22Rv1 (cell line): ENCODE measurements around the gene AP3S2.
A peak's percentile ranks its signal among the peaks of the same experiment; 100 is the strongest.

Experiments
- H3K27ac ChIP-seq: fragments of 450-650 bp; 2 replicates; pipeline ENCODE4 v1.5.1; 2017
- ZFX ChIP-seq: fragments of 450-650 bp; IDR thresholded peaks from 2 replicates; pipeline ENCODE4 v1.6.1; 2017; ENCODE audit warnings: antibody characterized with exemption, borderline replicate concordance
- TF ChIP-seq, protein P1 (sequence below): fragments of 450-650 bp; IDR thresholded peaks from 2 replicates; pipeline ENCODE4 v1.5.1; 2017; ENCODE audit warnings: mild to moderate bottlenecking

AP3S2 gene

DNA sequence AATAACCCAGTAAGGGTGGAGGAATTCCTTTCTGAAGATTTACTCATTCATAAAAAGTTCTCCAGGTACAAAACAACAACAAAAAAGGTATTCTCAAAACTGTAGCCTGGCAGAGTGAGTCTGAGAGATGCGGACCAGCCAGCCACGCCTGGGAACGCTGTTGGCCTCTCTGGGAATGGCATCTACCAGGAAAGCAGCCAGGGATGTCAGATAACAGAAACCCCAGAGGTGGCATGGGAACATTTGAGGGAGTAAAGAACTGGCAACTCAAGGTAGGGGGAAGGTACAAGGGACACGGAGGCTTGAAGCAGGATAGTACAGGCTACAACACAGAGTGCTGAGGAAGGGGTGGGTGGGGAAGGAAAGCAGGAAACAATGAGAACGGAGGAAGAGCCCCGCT is 7.1 kb upstream of the AP3S2 start:
- TF ChIP-seq, protein P1, sequence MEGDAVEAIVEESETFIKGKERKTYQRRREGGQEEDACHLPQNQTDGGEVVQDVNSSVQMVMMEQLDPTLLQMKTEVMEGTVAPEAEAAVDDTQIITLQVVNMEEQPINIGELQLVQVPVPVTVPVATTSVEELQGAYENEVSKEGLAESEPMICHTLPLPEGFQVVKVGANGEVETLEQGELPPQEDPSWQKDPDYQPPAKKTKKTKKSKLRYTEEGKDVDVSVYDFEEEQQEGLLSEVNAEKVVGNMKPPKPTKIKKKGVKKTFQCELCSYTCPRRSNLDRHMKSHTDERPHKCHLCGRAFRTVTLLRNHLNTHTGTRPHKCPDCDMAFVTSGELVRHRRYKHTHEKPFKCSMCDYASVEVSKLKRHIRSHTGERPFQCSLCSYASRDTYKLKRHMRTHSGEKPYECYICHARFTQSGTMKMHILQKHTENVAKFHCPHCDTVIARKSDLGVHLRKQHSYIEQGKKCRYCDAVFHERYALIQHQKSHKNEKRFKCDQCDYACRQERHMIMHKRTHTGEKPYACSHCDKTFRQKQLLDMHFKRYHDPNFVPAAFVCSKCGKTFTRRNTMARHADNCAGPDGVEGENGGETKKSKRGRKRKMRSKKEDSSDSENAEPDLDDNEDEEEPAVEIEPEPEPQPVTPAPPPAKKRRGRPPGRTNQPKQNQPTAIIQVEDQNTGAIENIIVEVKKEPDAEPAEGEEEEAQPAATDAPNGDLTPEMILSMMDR, result no peak
- TF ChIP-seq ZFX, result no peak
- no peak overlapping the region for H3K27ac ChIP-seq

DNA sequence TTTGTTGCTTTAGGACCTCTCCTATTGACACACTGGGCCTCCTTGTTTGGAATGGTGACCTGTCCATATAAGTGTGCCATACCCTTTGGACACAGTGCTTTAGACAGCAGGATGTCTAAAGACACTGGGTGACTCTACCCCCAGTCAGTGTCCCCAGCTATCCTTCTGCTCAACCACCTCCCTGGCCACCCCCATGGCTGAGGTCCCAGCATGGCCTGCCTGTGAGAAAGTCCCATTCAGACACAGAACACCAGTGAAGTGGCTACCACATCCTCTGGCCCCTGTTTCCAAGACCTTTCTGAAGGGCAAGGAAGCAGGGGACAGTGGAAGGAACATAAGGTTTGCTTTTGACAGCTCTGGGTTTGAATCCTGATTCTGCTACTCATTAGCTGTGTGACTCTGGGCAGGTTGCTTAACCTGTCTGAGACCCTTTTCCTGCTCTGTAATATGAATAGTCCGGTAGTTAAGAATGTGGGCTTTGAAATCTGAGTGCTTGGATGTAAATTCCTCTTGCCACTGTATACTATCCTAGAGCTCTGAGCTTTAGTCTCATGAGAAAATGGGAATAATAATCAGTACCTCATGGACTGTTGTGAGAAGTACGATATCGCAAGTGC is 6.3 kb upstream of the AP3S2 start:
- no peak for TF ChIP-seq ZFX
- TF ChIP-seq, protein P1, result no peak
- H3K27ac ChIP-seq, result no peak overlapping the region

DNA sequence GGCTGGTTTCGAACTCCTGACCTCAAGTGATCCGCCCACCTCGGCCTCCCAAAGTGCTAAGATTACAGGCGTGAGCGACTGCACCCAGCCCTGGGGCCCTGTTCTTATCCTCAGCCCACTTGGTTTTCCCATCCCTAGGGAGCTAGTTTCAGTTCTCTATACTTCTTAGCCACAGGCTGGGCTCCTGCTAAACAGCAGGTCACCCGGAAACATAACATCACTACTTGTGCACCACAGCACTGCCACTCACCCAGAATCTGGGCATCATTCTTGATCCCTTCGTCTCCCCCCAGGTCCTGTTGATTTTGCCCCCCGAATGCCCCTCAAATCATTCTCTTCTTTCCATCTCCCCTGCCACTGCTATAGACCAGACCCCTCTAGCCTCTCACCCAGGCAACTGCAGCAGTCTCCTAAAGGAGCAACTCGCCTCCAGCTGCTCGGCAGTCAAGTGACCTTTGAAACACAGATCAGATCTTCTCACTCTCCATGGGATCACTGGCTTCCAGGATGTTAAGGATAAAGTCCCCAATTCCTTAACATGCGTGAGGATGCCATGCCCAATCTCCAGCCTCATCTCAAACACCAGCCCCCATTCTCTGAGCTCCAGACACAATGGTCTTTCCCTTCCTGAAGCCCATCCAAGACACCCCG is 5.6 kb upstream of the AP3S2 start:
- H3K27ac ChIP-seq, result no peak overlapping the region
- TF ChIP-seq ZFX, result no peak
- TF ChIP-seq, protein P1, result no peak

DNA sequence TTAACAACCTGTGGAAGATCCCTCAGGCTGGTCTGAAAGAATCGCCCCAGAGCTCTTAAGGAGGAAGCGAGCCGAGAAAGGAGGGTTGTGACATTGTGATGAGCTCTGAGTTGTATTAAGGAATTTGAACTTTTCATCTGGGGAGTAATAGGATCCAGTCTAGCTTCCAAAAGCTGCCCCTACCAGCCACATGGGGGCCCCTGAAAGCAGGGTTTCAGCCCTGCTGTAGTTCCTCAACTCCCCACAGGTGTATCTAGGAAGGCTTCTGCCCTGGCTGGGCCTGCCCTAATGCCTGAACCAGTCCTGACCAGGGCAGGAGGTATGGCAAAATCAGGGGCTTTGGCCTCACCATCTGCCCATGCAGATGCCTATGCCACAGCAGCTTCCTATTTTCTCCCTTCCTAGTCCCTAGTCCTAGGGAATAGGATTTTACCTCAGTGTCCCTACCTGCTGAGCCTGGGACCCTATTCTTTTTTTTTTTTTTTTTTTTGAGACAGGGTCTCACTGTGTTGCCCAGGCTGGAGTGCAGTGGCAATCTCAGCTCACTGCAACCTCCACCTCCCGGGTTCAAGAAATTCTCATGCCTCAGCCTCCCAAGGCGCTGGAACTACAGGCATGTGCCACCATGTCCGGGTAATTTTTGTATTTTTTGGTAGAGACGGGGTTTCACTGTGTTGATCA is 5.0 kb upstream of the AP3S2 start:
- TF ChIP-seq ZFX, result no peak
- TF ChIP-seq, protein P1, result peak; percentile 15; the same call in 1 of the 2 replicates
- no peak overlapping the region for H3K27ac ChIP-seq

DNA sequence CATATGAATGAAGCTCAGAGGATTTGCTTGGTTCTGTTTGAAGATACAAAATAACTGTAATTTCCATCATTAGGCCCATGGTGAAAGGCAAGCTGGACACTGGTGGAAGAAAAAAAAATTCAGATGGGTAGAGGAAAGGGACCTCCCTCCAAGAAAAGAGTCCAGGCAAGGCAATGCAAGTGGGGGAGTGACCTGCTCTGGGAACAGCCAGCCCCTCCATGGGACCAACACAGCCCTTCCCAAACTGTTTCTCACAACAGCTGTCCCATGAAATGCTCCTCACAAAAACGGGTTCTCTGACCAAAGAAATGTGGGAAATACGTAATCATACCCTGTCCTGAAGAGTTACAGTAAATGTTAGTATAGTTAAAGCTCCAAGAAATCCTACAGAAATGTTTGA is 4.4 kb upstream of the AP3S2 start:
- H3K27ac ChIP-seq, result no peak overlapping the region
- TF ChIP-seq ZFX, result no peak
- TF ChIP-seq, protein P1, result no peak

DNA sequence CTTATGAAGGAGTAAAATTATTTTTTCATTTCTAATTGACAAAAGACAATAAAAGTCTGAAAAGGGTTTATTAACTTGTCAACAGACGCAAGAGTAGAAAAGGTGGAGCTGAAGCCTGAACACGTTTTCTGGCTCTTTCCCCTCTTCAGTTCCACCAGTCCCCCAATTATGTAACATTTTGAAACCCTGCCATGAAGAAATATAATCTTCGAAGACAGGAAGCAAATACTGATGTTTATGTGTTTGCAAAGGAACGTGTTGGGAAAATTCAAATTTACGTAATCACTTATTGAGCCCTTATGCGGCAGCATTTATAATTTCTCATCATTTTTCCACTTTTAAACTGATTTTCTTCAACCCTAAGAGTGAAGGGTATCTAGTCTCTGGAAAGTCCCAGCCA is 767 bp downstream of the AP3S2 start:
- TF ChIP-seq ZFX, result no peak
- TF ChIP-seq, protein P1, result no peak

DNA sequence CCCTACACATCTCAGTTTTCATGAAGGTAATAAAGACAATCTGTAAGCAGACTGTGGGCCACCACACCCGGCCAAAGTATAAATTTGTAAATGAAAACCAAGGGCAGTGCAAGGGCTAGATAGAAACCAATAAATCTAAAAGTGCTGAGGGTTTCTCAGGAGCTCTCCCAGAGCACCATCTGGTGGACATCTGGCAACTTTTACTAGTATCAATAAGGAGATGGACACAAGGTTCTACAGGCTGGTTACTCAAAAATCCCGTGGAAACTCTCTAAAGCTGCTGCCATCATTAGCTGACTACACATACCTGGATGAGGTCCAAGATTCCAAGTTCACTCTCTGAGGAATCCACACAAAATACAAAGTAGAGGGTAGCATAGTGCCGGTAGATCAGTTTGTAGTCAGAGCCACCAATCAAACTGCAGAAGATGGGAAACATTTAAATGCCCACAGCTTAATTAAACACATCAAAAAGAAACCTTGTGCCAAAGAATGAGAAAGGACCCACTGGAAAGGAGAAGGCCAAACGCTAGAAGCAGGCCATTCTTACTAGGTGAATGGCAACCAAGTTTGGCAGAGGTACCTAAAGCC is 5.5 kb downstream of the AP3S2 start:
- TF ChIP-seq, protein P1, result peak; percentile 64
- no peak for TF ChIP-seq ZFX
- H3K27ac ChIP-seq, result no peak overlapping the region

More for the DNA sequence above, 767 bp downstream of the AP3S2 start:
- H3K27ac ChIP-seq, result peak overlapping the region; percentile 97
